DND-41 (cell line): ENCODE measurements around the gene LILRA1.
"Not testable (repeated sequence)": the region's sequence is repeated elsewhere in the genome, so short reads cannot be mapped to it uniquely, and the experiment has no call there.

ENCODE experiments used
- CTCF ChIP-seq: IDR thresholded peaks from 2 replicates; pipeline ENCODE4 v1.5.1; 2012; ENCODE audit warnings: borderline replicate concordance, low read length, moderate library complexity, mild to moderate bottlenecking; ENCODE audit not compliant: poor library complexity, severe bottlenecking; ENCODE audit errors: extremely low read depth
- EZH2 ChIP-seq: IDR thresholded peaks from 3 replicates; pipeline ENCODE4 v1.6.1; 2012; ENCODE audit warnings: borderline replicate concordance, low read depth, mild to moderate bottlenecking, moderate library complexity, low read length, inconsistent platforms; ENCODE audit not compliant: severe bottlenecking

GRCh38 chr19:54627912-54628311 is 34.5 kb downstream of the LILRA1 start:
- not testable (repeated sequence) for TF ChIP-seq CTCF, EZH2
